Transverse colon (tissue), 3 donors: ENCODE measurements around the gene MSH3.
"Not testable (repeated sequence)": the region's sequence is repeated elsewhere in the genome, so short reads cannot be mapped to it uniquely, and the experiment has no call there.

Experiments used
- POLR2A ChIP-seq: fragments of 450-650 bp; IDR thresholded peaks from one replicate; pipeline ENCODE4 v1.6.1; 2016; ENCODE audit warnings: antibody characterized with exemption, mild to moderate bottlenecking, moderate library complexity
- TF ChIP-seq, protein P1 (sequence below), 5 experiments: fragments of 200-600 bp in 3 of 5; fragments of 450-650 bp in 2 of 5; sonication (generic) in 3 of 5; IDR thresholded peaks; 1 replicate in 2 of 5; 2 replicates in 3 of 5; pipeline ENCODE4 v1.5.1; 2016 to 2017; ENCODE audit warnings: antibody characterized with exemption in 5 of 5, inconsistent platforms in 3 of 5, mild to moderate bottlenecking in 2 of 5, moderate library complexity in 1 of 5

DNA sequence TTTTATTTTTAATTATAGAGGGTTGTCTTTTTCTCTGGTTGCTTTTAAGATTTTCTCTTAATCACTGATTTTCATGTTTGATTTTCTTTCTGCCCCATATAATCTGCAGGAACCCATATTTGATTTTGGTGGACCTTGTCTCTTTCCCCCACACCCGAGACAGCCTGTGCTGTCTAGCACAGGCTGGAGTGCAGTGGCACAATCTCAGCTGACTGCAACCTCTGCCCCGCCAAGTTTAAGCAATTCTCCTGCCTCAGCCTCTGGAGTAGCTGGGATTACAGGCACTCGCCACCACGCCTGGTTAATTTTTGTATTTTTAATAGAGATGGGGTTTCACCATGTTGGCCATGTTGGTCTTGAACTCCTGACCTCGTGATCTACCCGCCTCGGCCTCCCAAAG, 6.2 kb downstream of the MSH3 start:
- TF ChIP-seq, protein P1, sequence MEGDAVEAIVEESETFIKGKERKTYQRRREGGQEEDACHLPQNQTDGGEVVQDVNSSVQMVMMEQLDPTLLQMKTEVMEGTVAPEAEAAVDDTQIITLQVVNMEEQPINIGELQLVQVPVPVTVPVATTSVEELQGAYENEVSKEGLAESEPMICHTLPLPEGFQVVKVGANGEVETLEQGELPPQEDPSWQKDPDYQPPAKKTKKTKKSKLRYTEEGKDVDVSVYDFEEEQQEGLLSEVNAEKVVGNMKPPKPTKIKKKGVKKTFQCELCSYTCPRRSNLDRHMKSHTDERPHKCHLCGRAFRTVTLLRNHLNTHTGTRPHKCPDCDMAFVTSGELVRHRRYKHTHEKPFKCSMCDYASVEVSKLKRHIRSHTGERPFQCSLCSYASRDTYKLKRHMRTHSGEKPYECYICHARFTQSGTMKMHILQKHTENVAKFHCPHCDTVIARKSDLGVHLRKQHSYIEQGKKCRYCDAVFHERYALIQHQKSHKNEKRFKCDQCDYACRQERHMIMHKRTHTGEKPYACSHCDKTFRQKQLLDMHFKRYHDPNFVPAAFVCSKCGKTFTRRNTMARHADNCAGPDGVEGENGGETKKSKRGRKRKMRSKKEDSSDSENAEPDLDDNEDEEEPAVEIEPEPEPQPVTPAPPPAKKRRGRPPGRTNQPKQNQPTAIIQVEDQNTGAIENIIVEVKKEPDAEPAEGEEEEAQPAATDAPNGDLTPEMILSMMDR (IDR thresholded peaks at IDR 0.05) = not testable (repeated sequence)
- TF ChIP-seq POLR2A = not testable (repeated sequence)
